Caco-2 (cell line): ENCODE measurements around the gene USP34. TPM values are rescaled to one million over a fixed set of nuclear protein-coding genes. Genes with fewer than 3 reads are reported as not detected.

ENCODE experiments used
- BruUV-seq: library from RNA; stranded (reverse); fragments of 400-500 nt; replicated peaks from 2 replicates; lab custom pipeline; 2021; lab: Mats Ljungman, UMichigan
- CTCF ChIA-PET: fragments of 300-600 bp; sonication (Branson Sonifier 250); formaldehyde crosslinking; loops from one replicate; lab custom pipeline; 2022; ENCODE audit warnings: antibody characterized with exemption; lab: Charles Lee
- POLR2A ChIA-PET: fragments of 300-600 bp; sonication (Branson Sonifier 250); formaldehyde crosslinking; loops from one replicate; lab custom pipeline; 2022; ENCODE audit warnings: antibody characterized with exemption; lab: Charles Lee
- DNase-seq, 2 experiments: peaks; one replicate each; pipeline versions ENCODE4 v3.0.0 to v3.0.0-alpha.2; 2020 to 2022
- H3K27me3 ChIP-seq: replicated peaks from 2 replicates; pipeline ENCODE4 v1.6.0; 2011; ENCODE audit warnings: low read length; ENCODE audit not compliant: control insufficient read depth, insufficient read depth
- H3K36me3 ChIP-seq: 2 replicates; pipeline ENCODE4 v1.5.1; 2011; ENCODE audit warnings: low read length; ENCODE audit not compliant: control insufficient read depth, insufficient read depth
- H3K4me1 ChIP-seq: fragments of 250-450 bp; sonication (Bioruptor Pico); 2 replicates; pipeline ENCODE4 v1.5.1; 2020; ENCODE audit warnings: mild to moderate bottlenecking
- H3K4me3 ChIP-seq: 2 replicates; pipeline ENCODE4 v1.5.1; 2011; ENCODE audit warnings: low read depth, mild to moderate bottlenecking, control low read depth, low read length
- H3K9me3 ChIP-seq: fragments of 250-450 bp; sonication (Bioruptor Pico); 2 replicates; pipeline ENCODE4 v1.5.1; 2020; ENCODE audit warnings: mild to moderate bottlenecking, moderate library complexity
- H3K27ac Mint-ChIP-seq: one replicate; pipeline ENCODE4 v1.8.0; 2022; ENCODE audit warnings: mixed read lengths; ENCODE audit not compliant: unreplicated experiment
- H3K27me3 Mint-ChIP-seq: one replicate; pipeline ENCODE4 v1.8.0; 2022; ENCODE audit warnings: mixed read lengths; ENCODE audit not compliant: insufficient read depth, unreplicated experiment
- H3K36me3 Mint-ChIP-seq: one replicate; pipeline ENCODE4 v1.8.0; 2022; ENCODE audit warnings: mild to moderate bottlenecking, mixed read lengths; ENCODE audit not compliant: insufficient read depth, unreplicated experiment
- H3K4me1 Mint-ChIP-seq: one replicate; pipeline ENCODE4 v1.8.0; 2022; ENCODE audit warnings: low read depth, mixed read lengths; ENCODE audit not compliant: unreplicated experiment
- H3K4me3 Mint-ChIP-seq: one replicate; pipeline ENCODE4 v1.8.0; 2022; ENCODE audit warnings: mild to moderate bottlenecking, moderate library complexity, mixed read lengths; ENCODE audit not compliant: unreplicated experiment
- H3K9me3 Mint-ChIP-seq: one replicate; pipeline ENCODE4 v1.8.0; 2022; ENCODE audit warnings: mixed read lengths; ENCODE audit not compliant: unreplicated experiment
- CTCF ChIP-seq, 2 experiments: fragments of 200-600 bp in 1 of 2; IDR thresholded peaks; 1 replicate in 1 of 2; 2 replicates in 1 of 2; pipeline versions ENCODE4 v1.5.1 to v1.8.0; 2011 to 2022; ENCODE audit warnings: antibody characterized with exemption in 1 of 2, control low read depth in 1 of 2, inconsistent platforms in 1 of 2, low read depth in 1 of 2, low read length in 1 of 2, mild to moderate bottlenecking in 1 of 2, moderate library complexity in 1 of 2; ENCODE audit not compliant: insufficient read depth in 1 of 2, severe bottlenecking in 1 of 2, unreplicated experiment in 1 of 2
- intact Hi-C: fragments of 100-400 bp; cut with micrococcal nuclease; formaldehyde crosslinking; loops from one replicate; pipeline ENCODE4 v1.10.0; 2022; ENCODE audit not compliant: unreplicated experiment
- total RNA-seq: library from RNA; stranded (reverse); gene quantifications from 2 replicates; pipeline ENCODE4 v1.2.3, GENCODE V29; 2022

USP34 gene
- total RNA-seq, 1 experiment from 2014 or later: 100 TPM

- BruUV-seq: no TSS peak
Observed at GRCh38 chr2:61176755-61177726, 293.8 kb downstream of the USP34 start.

GRCh38 chr2:61175036-61175435 is 295.9 kb downstream of the USP34 start:
- POLR2A ChIA-PET: no interaction called here

More at GRCh38 chr2:61176755-61177726, 293.8 kb downstream of the USP34 start:
- Histone ChIP-seq H3K4me1 (peaks cover 16% of the 10 kb centered on the region; the same call in 1 of the 2 replicates), H3K27me3 (no peaks in the 10 kb centered on the region), H3K4me3 (peak overlapping the region; percentile 82), H3K36me3 (no peaks in the 10 kb centered on the region), H3K9me3 (no peaks in the 10 kb centered on the region)
- peaks cover 16% of the 10 kb centered on the region for H3K4me1 Mint-ChIP-seq
- peaks cover 27% of the 10 kb centered on the region for H3K36me3 Mint-ChIP-seq
- H3K4me3 Mint-ChIP-seq: peak overlapping the region; percentile 83
- peak overlapping the region; percentile 80 for H3K27ac Mint-ChIP-seq
- intact Hi-C loops: loop anchor here (1.0 to 5.0 kb wide), 5 partner anchors 42 to 360 kb away; partner anchors contain the start of genes PEX13, PUS10, REL and SANBR
- POLR2A ChIA-PET: interaction anchor here (0.6 to 1.0 kb wide), 5 partner anchors 21 to 575 kb away, joined by 3 to 7 read pairs (median 3); no protein-coding TSS in a partner anchor
- DNase-seq: peak; percentile 96 to 97
- no peaks in the 10 kb centered on the region for H3K27me3 Mint-ChIP-seq
- H3K9me3 Mint-ChIP-seq: no peaks in the 10 kb centered on the region
- peak in 1 of 2 experiments; percentile 13 for TF ChIP-seq CTCF (IDR thresholded peaks at IDR 0.05; ENCODE audit: insufficient read depth in 1 of 2, low read depth in 1 of 2, low read length in 1 of 2, severe bottlenecking in 1 of 2, unreplicated experiment in 1 of 2)
- CTCF ChIA-PET: interaction anchor here (1.3 kb wide), 1 partner anchor 42 kb away, joined by 6 read pairs; no protein-coding TSS in a partner anchor

More at GRCh38 chr2:61175036-61175435, 295.9 kb downstream of the USP34 start:
- Histone ChIP-seq H3K4me1 (peaks cover 16% of the 10 kb centered on the region; the same call in 1 of the 2 replicates), H3K27me3 (no peaks in the 10 kb centered on the region), H3K4me3 (no peak overlapping the region), H3K9me3 (no peaks in the 10 kb centered on the region), H3K36me3 (no peaks in the 10 kb centered on the region)
- Mint-ChIP-seq H3K27me3 (peaks cover 2% of the 10 kb centered on the region), H3K36me3 (peaks cover 7% of the 10 kb centered on the region), H3K4me3 (no peak overlapping the region), H3K4me1 (peaks cover 22% of the 10 kb centered on the region), H3K9me3 (no peaks in the 10 kb centered on the region), H3K27ac (no peak overlapping the region)
- BruUV-seq: no TSS peak
- intact Hi-C loops: loop anchor here (5.0 kb wide), 2 partner anchors 158 to 362 kb away; partner anchors contain the start of genes PEX13, PUS10 and XPO1
- CTCF ChIA-PET: no interaction called here
- DNase-seq: no peak
- no peak for TF ChIP-seq CTCF (IDR thresholded peaks at IDR 0.05; ENCODE audit: insufficient read depth in 1 of 2, low read depth in 1 of 2, low read length in 1 of 2, severe bottlenecking in 1 of 2, unreplicated experiment in 1 of 2)
